HUES48 (cell line): Measurements from ENCODE around the gene GZF1.

Source experiments
- H3K27ac ChIP-seq: one replicate; pipeline ENCODE4 v1.7.0; 2013; ENCODE audit warnings: low read depth, low read length, inconsistent platforms
- H3K27me3 ChIP-seq: 2 replicates; pipeline ENCODE4 v1.6.1; 2013; ENCODE audit warnings: mild to moderate bottlenecking, low read length; ENCODE audit not compliant: control insufficient read depth, insufficient read depth
- H3K36me3 ChIP-seq: 2 replicates; pipeline ENCODE4 v1.6.1; 2013; ENCODE audit warnings: low read length; ENCODE audit not compliant: control insufficient read depth, insufficient read depth
- H3K4me1 ChIP-seq: 2 replicates; pipeline ENCODE4 v1.6.1; 2013; ENCODE audit warnings: mild to moderate bottlenecking, low read length; ENCODE audit not compliant: control insufficient read depth, insufficient read depth
- H3K4me3 ChIP-seq: 2 replicates; pipeline ENCODE4 v1.5.1; 2013; ENCODE audit warnings: mild to moderate bottlenecking, low read depth, low read length
- H3K9ac ChIP-seq: 2 replicates; pipeline ENCODE4 v1.6.1; 2013; ENCODE audit warnings: mild to moderate bottlenecking, low read depth, low read length, moderate library complexity
- H3K9me3 ChIP-seq: 2 replicates; pipeline ENCODE4 v1.6.1; 2013; ENCODE audit warnings: low read length; ENCODE audit not compliant: control insufficient read depth, insufficient read depth

Gene GZF1

DNA sequence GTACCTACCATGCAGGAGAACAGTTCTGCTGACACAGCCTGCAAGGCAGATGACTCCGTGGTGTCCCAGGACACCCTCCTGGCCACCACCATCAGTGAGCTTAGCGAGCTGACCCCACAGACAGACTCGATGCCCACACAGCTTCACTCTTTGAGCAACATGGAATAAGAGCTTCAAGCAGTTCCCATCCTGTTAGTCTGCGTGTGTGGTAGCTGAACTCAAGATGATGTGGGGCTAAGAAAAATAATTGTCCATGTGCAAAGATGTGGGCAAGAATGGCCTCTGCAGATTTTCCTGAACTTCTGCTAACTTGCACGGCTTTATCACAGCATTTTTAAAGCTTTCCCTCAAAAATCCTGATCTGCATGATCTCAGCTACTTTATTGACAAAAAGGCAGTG lies 8.3 kb downstream of the GZF1 start:
- Histone ChIP-seq H3K27me3 (no peaks in the 10 kb centered on the region), H3K4me3 (no peak overlapping the region), H3K36me3 (peaks cover 93% of the 10 kb centered on the region), H3K9ac (no peak overlapping the region), H3K9me3 (no peaks in the 10 kb centered on the region), H3K4me1 (no peaks in the 10 kb centered on the region), H3K27ac (no peak overlapping the region)

GRCh38 chr20:23370873-23371272 lies 8.9 kb downstream of the GZF1 start:
- Histone ChIP-seq H3K36me3 (peaks cover 94% of the 10 kb centered on the region), H3K4me3 (no peak overlapping the region), H3K9ac (no peak overlapping the region), H3K9me3 (no peaks in the 10 kb centered on the region), H3K27ac (no peak overlapping the region), H3K4me1 (no peaks in the 10 kb centered on the region), H3K27me3 (no peaks in the 10 kb centered on the region)

GRCh38 chr20:23371496-23371895 lies 9.5 kb downstream of the GZF1 start:
- Histone ChIP-seq H3K9me3 (no peaks in the 10 kb centered on the region), H3K4me3 (no peak overlapping the region), H3K27ac (no peak overlapping the region), H3K36me3 (peaks cover 98% of the 10 kb centered on the region), H3K9ac (no peak overlapping the region), H3K4me1 (no peaks in the 10 kb centered on the region), H3K27me3 (no peaks in the 10 kb centered on the region)

DNA sequence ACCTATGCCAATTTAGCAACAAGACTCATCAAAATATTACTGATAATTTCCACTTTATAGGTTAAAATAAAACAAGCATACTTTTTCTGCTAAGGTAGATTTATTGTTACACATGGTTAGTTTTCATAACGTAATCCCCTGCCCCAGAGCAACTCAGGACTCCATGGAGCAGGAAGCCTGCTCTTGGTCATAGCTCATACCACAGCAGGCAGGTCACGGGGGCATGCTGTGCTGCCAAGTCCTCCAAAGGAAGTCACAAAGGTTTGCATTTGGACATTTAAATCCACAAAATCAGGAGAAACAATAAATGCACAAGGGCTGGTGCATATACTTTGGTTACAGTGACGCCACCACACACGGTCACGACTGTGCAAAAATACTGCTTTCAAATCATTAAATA lies 12.5 kb downstream of the GZF1 start:
- no peak overlapping the region for H3K4me3 ChIP-seq
- peaks cover 93% of the 10 kb centered on the region for H3K36me3 ChIP-seq
- no peaks in the 10 kb centered on the region for H3K9me3 ChIP-seq
- H3K4me1 ChIP-seq = no peaks in the 10 kb centered on the region
- no peak overlapping the region for H3K9ac ChIP-seq
- H3K27me3 ChIP-seq = no peaks in the 10 kb centered on the region
- no peak overlapping the region for H3K27ac ChIP-seq

- H3K27ac ChIP-seq = no peak overlapping the region
- no peak overlapping the region for H3K9ac ChIP-seq
- peaks cover 89% of the 10 kb centered on the region for H3K36me3 ChIP-seq
- no peaks in the 10 kb centered on the region for H3K4me1 ChIP-seq
- no peaks in the 10 kb centered on the region for H3K27me3 ChIP-seq
- H3K4me3 ChIP-seq = no peak overlapping the region
- H3K9me3 ChIP-seq = no peaks in the 10 kb centered on the region
Observed at GRCh38 chr20:23375827-23376226, 13.8 kb downstream of the GZF1 start.

DNA sequence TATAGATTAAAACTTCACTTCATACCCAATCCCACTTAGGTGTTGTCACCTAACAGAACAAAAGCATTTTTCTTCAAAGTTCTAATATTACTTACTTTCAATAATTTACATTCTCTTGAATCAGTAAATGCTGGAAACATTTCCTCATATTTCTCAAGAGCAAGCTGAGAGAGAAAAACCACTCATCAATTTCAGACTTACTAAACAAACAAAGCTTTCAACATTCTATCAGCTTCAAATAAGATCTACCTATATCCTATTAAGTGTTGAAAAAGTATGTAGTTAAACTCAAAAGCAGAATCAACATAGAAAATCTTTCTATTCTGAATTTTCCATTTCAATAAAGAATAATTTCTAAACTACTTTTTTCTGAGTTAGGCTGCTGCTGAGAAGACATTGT lies 17.8 kb downstream of the GZF1 start:
- no peaks in the 10 kb centered on the region for H3K9me3 ChIP-seq
- H3K4me3 ChIP-seq = no peak overlapping the region
- H3K27ac ChIP-seq = no peak overlapping the region
- no peaks in the 10 kb centered on the region for H3K4me1 ChIP-seq
- H3K36me3 ChIP-seq = peaks cover 62% of the 10 kb centered on the region
- no peaks in the 10 kb centered on the region for H3K27me3 ChIP-seq
- H3K9ac ChIP-seq = no peak overlapping the region

GRCh38 chr20:23381876-23382275 lies 19.9 kb downstream of the GZF1 start:
- H3K9me3 ChIP-seq = no peaks in the 10 kb centered on the region
- H3K4me3 ChIP-seq = no peak overlapping the region
- H3K27ac ChIP-seq = no peak overlapping the region
- peaks cover 44% of the 10 kb centered on the region for H3K36me3 ChIP-seq
- no peaks in the 10 kb centered on the region for H3K27me3 ChIP-seq
- no peaks in the 10 kb centered on the region for H3K4me1 ChIP-seq
- no peak overlapping the region for H3K9ac ChIP-seq

DNA sequence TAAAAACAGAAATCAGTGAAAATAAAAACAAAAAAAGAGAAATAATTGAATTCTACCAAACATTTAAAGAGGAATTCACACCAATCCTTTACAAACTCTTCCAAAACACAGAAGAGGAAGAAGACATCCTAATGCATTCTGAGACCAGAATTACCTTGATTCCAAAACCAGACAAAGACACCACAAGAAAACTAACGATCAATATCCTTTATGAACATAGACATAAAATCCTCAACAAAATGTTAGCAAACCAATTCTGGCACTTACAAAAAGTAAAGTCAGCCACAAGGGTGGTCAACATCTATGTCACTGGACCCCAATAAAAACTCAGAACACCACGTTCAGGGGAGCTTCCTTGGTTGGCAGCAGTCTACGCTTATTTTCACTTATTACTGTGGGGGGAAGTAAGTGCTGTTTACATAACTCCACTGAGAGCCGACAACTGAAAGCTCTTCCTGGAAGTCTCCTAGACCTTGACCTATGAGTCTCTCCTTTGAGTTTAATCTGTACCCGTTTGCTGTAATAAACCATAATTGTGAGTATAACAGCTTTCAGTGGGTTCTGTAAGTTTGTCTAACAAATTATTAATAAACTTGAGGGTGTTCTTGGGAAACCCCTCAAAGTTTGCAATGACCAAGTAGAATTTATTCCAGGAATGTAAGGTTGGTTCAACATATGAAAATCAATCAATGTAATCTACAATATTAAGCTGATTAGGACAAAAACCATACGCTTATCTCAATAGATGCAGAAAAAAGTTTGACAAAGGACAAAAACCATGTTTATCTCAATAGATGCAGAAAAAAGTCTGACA lies 24.5 kb downstream of the GZF1 start:
- peaks cover 33% of the 10 kb centered on the region for H3K36me3 ChIP-seq
- H3K4me3 ChIP-seq = no peak overlapping the region
- no peak overlapping the region for H3K27ac ChIP-seq
- H3K9me3 ChIP-seq = no peaks in the 10 kb centered on the region
- H3K9ac ChIP-seq = no peak overlapping the region
- peaks cover 12% of the 10 kb centered on the region for H3K4me1 ChIP-seq
- H3K27me3 ChIP-seq = no peaks in the 10 kb centered on the region

GRCh38 chr20:23387118-23387443 lies 25.1 kb downstream of the GZF1 start:
- H3K27ac ChIP-seq = no peak overlapping the region
- H3K4me3 ChIP-seq = no peak overlapping the region
- peaks cover 33% of the 10 kb centered on the region for H3K36me3 ChIP-seq
- no peak overlapping the region for H3K9ac ChIP-seq
- H3K4me1 ChIP-seq = peaks cover 17% of the 10 kb centered on the region
- H3K9me3 ChIP-seq = no peaks in the 10 kb centered on the region
- H3K27me3 ChIP-seq = no peaks in the 10 kb centered on the region

GRCh38 chr20:23390091-23390774 lies 28.3 kb downstream of the GZF1 start:
- Histone ChIP-seq H3K4me3 (no peak overlapping the region), H3K9me3 (no peaks in the 10 kb centered on the region), H3K27ac (no peak overlapping the region), H3K9ac (no peak overlapping the region), H3K27me3 (no peaks in the 10 kb centered on the region), H3K4me1 (peaks cover 20% of the 10 kb centered on the region), H3K36me3 (peaks cover 50% of the 10 kb centered on the region)

- Histone ChIP-seq H3K9ac (no peak overlapping the region), H3K36me3 (peaks cover 53% of the 10 kb centered on the region), H3K4me3 (no peak overlapping the region)
Observed at GRCh38 chr20:23391707-23392310, 29.8 kb downstream of the GZF1 start.

More at GRCh38 chr20:23391707-23392310, 29.8 kb downstream of the GZF1 start:
- no peaks in the 10 kb centered on the region for H3K27me3 ChIP-seq
- no peaks in the 10 kb centered on the region for H3K9me3 ChIP-seq
- H3K27ac ChIP-seq = peak overlapping the region; percentile 73
- peaks cover 20% of the 10 kb centered on the region for H3K4me1 ChIP-seq
